SU-DHL-6 (cell line): ENCODE data around the gene LRRC2.

Experiments used
- H2AFZ ChIP-seq: fragments of 200-600 bp; sonication (generic); 2 replicates; pipeline ENCODE4 v1.6.1; 2014; ENCODE audit warnings: low read depth, mild to moderate bottlenecking, moderate library complexity, mixed read lengths, antibody characterized with exemption, low read length; ENCODE audit not compliant: severe bottlenecking
- H3F3A ChIP-seq: fragments of 200-600 bp; shearing (Covaris generic); 2 replicates; pipeline ENCODE4 v1.6.0; 2016; ENCODE audit warnings: antibody characterized with exemption, mild to moderate bottlenecking; ENCODE audit not compliant: insufficient read depth
- H3K27ac ChIP-seq: fragments of 200-600 bp; sonication (generic); 2 replicates; pipeline ENCODE4 v1.5.1; 2016; ENCODE audit warnings: low read depth, mild to moderate bottlenecking, low read length, moderate library complexity, mixed read lengths
- H3K27me3 ChIP-seq: fragments of 200-600 bp; sonication (generic), shearing (Covaris generic); 2 replicates; pipeline ENCODE4 v1.6.0; 2014; ENCODE audit warnings: mild to moderate bottlenecking, low read length
- H3K36me3 ChIP-seq: fragments of 200-600 bp; sonication (generic); 2 replicates; pipeline ENCODE4 v1.6.1; 2014; ENCODE audit warnings: mild to moderate bottlenecking, low read length, mixed read lengths
- H3K4me2 ChIP-seq: fragments of 300-600, 200-600 bp; shearing (Covaris generic), sonication (generic); 2 replicates; pipeline ENCODE4 v1.6.0; 2014; ENCODE audit warnings: low read length, low read depth, mild to moderate bottlenecking; ENCODE audit not compliant: poor library complexity, severe bottlenecking
- H3K4me3 ChIP-seq: fragments of 200-600 bp; sonication (generic); 2 replicates; pipeline ENCODE4 v1.5.1; 2014; ENCODE audit warnings: antibody characterized with exemption, low read length, mild to moderate bottlenecking, mixed read lengths; ENCODE audit not compliant: insufficient read depth, poor library complexity, severe bottlenecking
- H3K79me2 ChIP-seq: fragments of 200-600 bp; sonication (generic); 2 replicates; pipeline ENCODE4 v1.6.1; 2014; ENCODE audit warnings: mild to moderate bottlenecking, low read length, moderate library complexity; ENCODE audit not compliant: insufficient read depth
- H3K9ac ChIP-seq: fragments of 200-600 bp; sonication (generic); 2 replicates; pipeline ENCODE4 v1.7.0; 2014; ENCODE audit warnings: mild to moderate bottlenecking, low read length
- H3K9me2 ChIP-seq: fragments of 200-600 bp; sonication (generic); replicated peaks from 2 replicates; pipeline ENCODE4 v1.6.1; 2014; ENCODE audit warnings: low read length; ENCODE audit not compliant: insufficient read depth
- H3K9me3 ChIP-seq: fragments of 200-600 bp; sonication (generic); 2 replicates; pipeline ENCODE4 v1.6.1; 2014; ENCODE audit warnings: low read length, mixed read lengths; ENCODE audit not compliant: insufficient read depth
- H4K20me1 ChIP-seq: fragments of 200-600 bp; sonication (generic); 2 replicates; pipeline ENCODE4 v1.6.1; 2014; ENCODE audit warnings: low read depth, mild to moderate bottlenecking, antibody characterized with exemption, low read length, moderate library complexity, mixed read lengths
- EZH2phosphoT487 ChIP-seq: fragments of 200-600 bp; sonication (generic), shearing (Covaris generic); conservative IDR thresholded peaks from 2 replicates; pipeline ENCODE4 v1.6.1; 2018; ENCODE audit warnings: mild to moderate bottlenecking, antibody characterized with exemption, low read length, moderate library complexity, mixed read lengths
- TF ChIP-seq, protein P1 (sequence below): fragments of 200-600 bp; sonication (generic); IDR thresholded peaks from one replicate; pipeline ENCODE4 v1.5.1; 2017; ENCODE audit warnings: antibody characterized with exemption, mild to moderate bottlenecking, low read length, moderate library complexity; ENCODE audit not compliant: insufficient read depth, poor library complexity, severe bottlenecking

Gene LRRC2

DNA sequence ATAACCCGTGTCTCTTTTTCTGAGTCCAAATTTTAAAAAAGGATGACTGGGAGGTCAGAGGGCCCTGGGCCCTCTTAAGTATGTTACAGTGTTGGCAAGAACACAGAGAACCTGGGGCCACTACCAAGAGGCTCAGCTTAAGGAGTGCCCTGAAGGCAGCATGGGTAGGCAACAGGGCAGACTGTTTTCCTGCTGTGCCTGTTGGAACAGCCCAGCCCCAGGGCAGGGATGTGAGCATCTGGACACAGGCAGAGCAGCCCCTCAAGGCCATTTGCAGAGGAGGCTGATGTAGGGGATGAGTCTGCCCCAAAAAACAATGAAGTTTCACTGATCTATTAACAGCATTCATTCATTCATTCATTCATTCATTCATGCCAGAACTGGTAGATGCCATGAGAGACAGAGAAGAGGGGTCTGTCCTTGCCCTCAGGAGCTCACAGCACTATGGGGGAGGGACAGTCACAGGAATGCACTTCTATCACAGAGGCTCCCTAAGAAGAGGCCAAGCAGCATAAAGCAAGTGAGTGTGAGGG, 99.2 kb downstream of the LRRC2 start:
- Histone ChIP-seq H3F3A (no peaks in the 10 kb centered on the region), H3K36me3 (no peaks in the 10 kb centered on the region), H3K27me3 (no peaks in the 10 kb centered on the region), H3K79me2 (no peaks in the 10 kb centered on the region), H4K20me1 (no peaks in the 10 kb centered on the region), H3K9ac (no peak overlapping the region), H2AFZ (no peak overlapping the region), H3K9me2 (no peaks in the 10 kb centered on the region), H3K27ac (no peak overlapping the region), H3K4me2 (no peak overlapping the region), H3K9me3 (no peaks in the 10 kb centered on the region), H3K4me3 (no peak overlapping the region)
- no peak for TF ChIP-seq EZH2phosphoT487
- TF ChIP-seq, protein P1, sequence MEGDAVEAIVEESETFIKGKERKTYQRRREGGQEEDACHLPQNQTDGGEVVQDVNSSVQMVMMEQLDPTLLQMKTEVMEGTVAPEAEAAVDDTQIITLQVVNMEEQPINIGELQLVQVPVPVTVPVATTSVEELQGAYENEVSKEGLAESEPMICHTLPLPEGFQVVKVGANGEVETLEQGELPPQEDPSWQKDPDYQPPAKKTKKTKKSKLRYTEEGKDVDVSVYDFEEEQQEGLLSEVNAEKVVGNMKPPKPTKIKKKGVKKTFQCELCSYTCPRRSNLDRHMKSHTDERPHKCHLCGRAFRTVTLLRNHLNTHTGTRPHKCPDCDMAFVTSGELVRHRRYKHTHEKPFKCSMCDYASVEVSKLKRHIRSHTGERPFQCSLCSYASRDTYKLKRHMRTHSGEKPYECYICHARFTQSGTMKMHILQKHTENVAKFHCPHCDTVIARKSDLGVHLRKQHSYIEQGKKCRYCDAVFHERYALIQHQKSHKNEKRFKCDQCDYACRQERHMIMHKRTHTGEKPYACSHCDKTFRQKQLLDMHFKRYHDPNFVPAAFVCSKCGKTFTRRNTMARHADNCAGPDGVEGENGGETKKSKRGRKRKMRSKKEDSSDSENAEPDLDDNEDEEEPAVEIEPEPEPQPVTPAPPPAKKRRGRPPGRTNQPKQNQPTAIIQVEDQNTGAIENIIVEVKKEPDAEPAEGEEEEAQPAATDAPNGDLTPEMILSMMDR: no peak

DNA sequence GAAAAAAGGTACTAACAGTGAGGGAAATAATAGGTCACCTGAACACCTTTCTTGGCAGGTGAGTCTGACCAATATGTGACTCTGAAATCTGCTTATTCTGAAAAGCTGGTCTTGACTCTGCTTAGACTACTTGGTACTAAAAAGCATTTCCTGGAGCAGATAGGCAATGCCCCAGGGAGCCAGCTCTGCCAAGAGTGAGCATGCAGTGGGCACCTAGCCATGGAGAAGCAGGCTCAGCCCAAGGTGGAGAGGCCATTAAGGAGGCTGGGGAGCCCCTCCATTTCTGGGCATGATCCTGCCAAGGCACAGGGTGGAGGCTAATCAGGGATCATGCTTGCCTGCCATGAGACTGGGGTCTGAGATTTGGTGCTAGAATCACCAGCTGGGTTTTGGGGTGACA, 99.8 kb downstream of the LRRC2 start:
- no peaks in the 10 kb centered on the region for H4K20me1 ChIP-seq
- no peak overlapping the region for H3K9ac ChIP-seq
- H3K27me3 ChIP-seq: no peaks in the 10 kb centered on the region
- no peaks in the 10 kb centered on the region for H3K9me2 ChIP-seq
- no peak overlapping the region for H3K4me2 ChIP-seq
- H3K9me3 ChIP-seq: no peaks in the 10 kb centered on the region
- H3F3A ChIP-seq: no peaks in the 10 kb centered on the region
- H3K79me2 ChIP-seq: no peaks in the 10 kb centered on the region
- H3K4me3 ChIP-seq: no peak overlapping the region
- H2AFZ ChIP-seq: no peak overlapping the region
- no peaks in the 10 kb centered on the region for H3K36me3 ChIP-seq
- H3K27ac ChIP-seq: no peak overlapping the region
- TF ChIP-seq, protein P1: no peak
- no peak for TF ChIP-seq EZH2phosphoT487
